ENCODE measurements around the gene ERAL1. TPM values are rescaled to one million over a fixed set of nuclear protein-coding genes. Genes with fewer than 3 reads are reported as not detected.

The ERAL1 gene
- total and polyA plus RNA-seq, 2 of the 8 experiments (the other 6 are each of a cell fraction or from before 2014, with no cell fraction given): 67.8 to 122 TPM

- TF ChIP-seq CHD7 (IDR thresholded peaks at IDR 0.05; ENCODE audit: insufficient replicate concordance, low read length) (no peak), HDAC2 (IDR thresholded peaks at IDR 0.05; ENCODE audit: borderline replicate concordance in 1 of 2, low read depth in 2 of 2, low read length in 2 of 2) (peak in 1 of 2 experiments; percentile 95; a peak in 2 of 4 replicates), SIRT6 (IDR thresholded peaks at IDR 0.05; ENCODE audit: low read length) (no peak), SUZ12 (IDR thresholded peaks at IDR 0.05; ENCODE audit: low read length) (no peak), CTBP2 (IDR thresholded peaks at IDR 0.05; ENCODE audit: borderline replicate concordance, insufficient read depth, insufficient read length, low read length) (no peak), PHF8 (conservative IDR thresholded peaks at IDR 0.05; ENCODE audit: low read depth, low read length) (peak; percentile 87)
Measured at GRCh38 chr17:28854457-28855335, at the start of gene ERAL1 (continued).

Data from H1 (cell line).